Uterus (tissue), 2 donors: ENCODE results near the gene NOL8.

Experiments used
- CTCF ChIP-seq, 4 experiments: fragments of 200-600 bp in 2 of 4; fragments of 450-650 bp in 2 of 4; sonication (generic) in 2 of 4; IDR thresholded peaks; one replicate each; pipeline ENCODE4 v1.5.1; 2016 to 2019; ENCODE audit warnings: antibody characterized with exemption in 4 of 4, mild to moderate bottlenecking in 2 of 4, moderate library complexity in 1 of 4
- POLR2A ChIP-seq, 2 donors: fragments of 450-650 bp; IDR thresholded peaks; one replicate each; pipeline ENCODE4 v1.6.1; 2016; ENCODE audit warnings: antibody characterized with exemption in 2 of 2, mild to moderate bottlenecking in 1 of 2, moderate library complexity in 1 of 2

GRCh38 chr9:92291577-92291976, 33.6 kb downstream of the NOL8 start:
- no peak for TF ChIP-seq CTCF (IDR thresholded peaks at IDR 0.05)
- TF ChIP-seq POLR2A (IDR thresholded peaks at IDR 0.05), result no peak
